ENCODE results near the gene KCNK3.

The KCNK3 gene

GRCh38 chr2:26666671-26667070 is 25.9 kb upstream of the KCNK3 start:
- DNase-seq = no peak

GRCh38 chr2:26668041-26668440 is 24.5 kb upstream of the KCNK3 start:
- no peak for DNase-seq

GRCh38 chr2:26668856-26669750 is 23.4 kb upstream of the KCNK3 start:
- no peak for DNase-seq

- DNase-seq = no peak
Measured at GRCh38 chr2:26670171-26670570, 22.4 kb upstream of the KCNK3 start.

- no peak for DNase-seq
Measured at GRCh38 chr2:26670931-26671460, 21.5 kb upstream of the KCNK3 start.

- DNase-seq = no peak
Measured at GRCh38 chr2:26671691-26672090, 20.8 kb upstream of the KCNK3 start.

GRCh38 chr2:26672112-26672817 is 20.3 kb upstream of the KCNK3 start:
- DNase-seq = no peak

GRCh38 chr2:26672818-26673393 is 19.6 kb upstream of the KCNK3 start:
- no peak for DNase-seq

- no peak for DNase-seq
Measured at GRCh38 chr2:26674002-26674751, 18.3 kb upstream of the KCNK3 start.

- no peak for DNase-seq
Measured at GRCh38 chr2:26674771-26675170, 17.8 kb upstream of the KCNK3 start.

- no peak for DNase-seq
Measured at GRCh38 chr2:26675651-26676255, 16.8 kb upstream of the KCNK3 start.

GRCh38 chr2:26678035-26678434 is 14.5 kb upstream of the KCNK3 start:
- no peak for DNase-seq

GRCh38 chr2:26679867-26680266 is 12.7 kb upstream of the KCNK3 start:
- DNase-seq = no peak

- no peak for DNase-seq
Measured at GRCh38 chr2:26681656-26682055, 10.9 kb upstream of the KCNK3 start.

- DNase-seq = no peak
Measured at GRCh38 chr2:26682155-26682554, 10.4 kb upstream of the KCNK3 start.

- DNase-seq = no peak
Measured at GRCh38 chr2:26683583-26683982, 8.9 kb upstream of the KCNK3 start.

GRCh38 chr2:26685341-26685740 is 7.2 kb upstream of the KCNK3 start:
- no peak for DNase-seq

- no peak for DNase-seq
Measured at GRCh38 chr2:26685989-26686839, 6.3 kb upstream of the KCNK3 start.

- no peak for DNase-seq
Measured at GRCh38 chr2:26687328-26687727, 5.2 kb upstream of the KCNK3 start.

- no peak for DNase-seq
Measured at GRCh38 chr2:26687801-26688200, 4.7 kb upstream of the KCNK3 start.

GRCh38 chr2:26691161-26691560 is 1.4 kb upstream of the KCNK3 start:
- DNase-seq = no peak
